Retina (tissue), 1 donor: ENCODE results near the gene POPDC3.
"Not testable (repeated sequence)": the region's sequence is repeated elsewhere in the genome, so short reads cannot be mapped to it uniquely, and the experiment has no call there.

Experiments
- DNase-seq: peaks from one replicate; pipeline ENCODE4 v3.0.0-alpha.2; 2016

Gene POPDC3

GRCh38 chr6:105194591-105194990, 14.8 kb upstream of the POPDC3 start:
- DNase-seq: no peak

GRCh38 chr6:105194106-105194505, 14.3 kb upstream of the POPDC3 start:
- DNase-seq: no peak

GRCh38 chr6:105193647-105194046, 13.8 kb upstream of the POPDC3 start:
- no peak for DNase-seq

GRCh38 chr6:105192707-105193465, 13.1 kb upstream of the POPDC3 start:
- DNase-seq: no peak

GRCh38 chr6:105191351-105191750, 11.5 kb upstream of the POPDC3 start:
- DNase-seq: no peak

- DNase-seq: no peak
Observed at GRCh38 chr6:105189026-105189820, 9.4 kb upstream of the POPDC3 start.

- no peak for DNase-seq
Observed at GRCh38 chr6:105188251-105188650, 8.4 kb upstream of the POPDC3 start.

GRCh38 chr6:105186576-105186975, 6.8 kb upstream of the POPDC3 start:
- no peak for DNase-seq

- no peak for DNase-seq
Observed at GRCh38 chr6:105184921-105185320, 5.1 kb upstream of the POPDC3 start.

GRCh38 chr6:105181981-105182515, 2.2 kb upstream of the POPDC3 start:
- no peak for DNase-seq

- DNase-seq: no peak
Observed at GRCh38 chr6:105178636-105179035, 1.2 kb downstream of the POPDC3 start.

GRCh38 chr6:105178110-105178509, 1.7 kb downstream of the POPDC3 start:
- no peak for DNase-seq

GRCh38 chr6:105177556-105177955, 2.3 kb downstream of the POPDC3 start:
- no peak for DNase-seq

GRCh38 chr6:105174512-105174911, 5.3 kb downstream of the POPDC3 start:
- no peak for DNase-seq

GRCh38 chr6:105172515-105172914, 7.3 kb downstream of the POPDC3 start:
- DNase-seq: not testable (repeated sequence)

GRCh38 chr6:105170059-105170458, 9.8 kb downstream of the POPDC3 start:
- DNase-seq: no peak

- no peak for DNase-seq
Observed at GRCh38 chr6:105167914-105168313, 11.9 kb downstream of the POPDC3 start.

GRCh38 chr6:105164418-105164817, 15.4 kb downstream of the POPDC3 start:
- peak; percentile 34 for DNase-seq

GRCh38 chr6:105163183-105163582, 16.6 kb downstream of the POPDC3 start:
- no peak for DNase-seq

GRCh38 chr6:105162377-105162776, 17.4 kb downstream of the POPDC3 start:
- no peak for DNase-seq

- no peak for DNase-seq
Observed at GRCh38 chr6:105161421-105161820, 18.4 kb downstream of the POPDC3 start.

GRCh38 chr6:105153676-105154075, 26.1 kb downstream of the POPDC3 start:
- no peak for DNase-seq

- no peak for DNase-seq
Observed at GRCh38 chr6:105152880-105153279, 26.9 kb downstream of the POPDC3 start.

GRCh38 chr6:105151644-105152043, 28.2 kb downstream of the POPDC3 start:
- DNase-seq: no peak
